GM21515 (cell line): ENCODE data around the gene PFDN2.

Experiments used
- ATAC-seq: cut with Tn5 transposase; IDR thresholded peaks from one replicate; pipeline ENCODE4 v1.9.1; 2021; ENCODE audit not compliant: unreplicated experiment

PFDN2 gene

GRCh38 chr1:161061419-161061818 lies 56.4 kb downstream of the PFDN2 start:
- ATAC-seq = no peak

- ATAC-seq = no peak
These were observed 58.5 kb downstream of the PFDN2 start for GRCh38 chr1:161059293-161059692.

- ATAC-seq = no peak
These were observed 63.0 kb downstream of the PFDN2 start for GRCh38 chr1:161054805-161055204.

- ATAC-seq = no peak
These were observed 63.6 kb downstream of the PFDN2 start for GRCh38 chr1:161054232-161054631.

- ATAC-seq = no peak
These were observed 64.9 kb downstream of the PFDN2 start for GRCh38 chr1:161052899-161053298.

- ATAC-seq = no peak
These were observed 66.6 kb downstream of the PFDN2 start for GRCh38 chr1:161051219-161051618.
